ENCODE results near the gene GPC5.

The GPC5 gene

GRCh38 chr13:92126399-92126798, 728.0 kb downstream of the GPC5 start:
- Histone ChIP-seq H3K27me3 (ENCODE audit: control insufficient read depth in 2 of 2, insufficient read depth in 2 of 2, low read length in 2 of 2) (no peaks in the 10 kb centered on the region), H3K4me3 (ENCODE audit: low read length in 2 of 2) (no peak overlapping the region), H3K9ac (ENCODE audit: low read depth in 1 of 2, low read length in 2 of 2) (no peak overlapping the region), H3K4me1 (ENCODE audit: control insufficient read depth in 2 of 2, insufficient read depth in 2 of 2, low read length in 2 of 2) (no peaks in the 10 kb centered on the region), H3K9me3 (ENCODE audit: control insufficient read depth in 2 of 2, low read length in 2 of 2) (no peaks in the 10 kb centered on the region), H3K27ac (ENCODE audit: low read depth in 2 of 2, low read length in 2 of 2) (no peak overlapping the region), H3K36me3 (ENCODE audit: control insufficient read depth in 2 of 2, insufficient read depth in 2 of 2, low read length in 2 of 2) (no peaks in the 10 kb centered on the region)

- Histone ChIP-seq H3K4me3 (ENCODE audit: low read length in 2 of 2) (no peak overlapping the region), H3K9ac (ENCODE audit: low read depth in 1 of 2, low read length in 2 of 2) (no peak overlapping the region), H3K27me3 (ENCODE audit: control insufficient read depth in 2 of 2, insufficient read depth in 2 of 2, low read length in 2 of 2) (no peaks in the 10 kb centered on the region), H3K27ac (ENCODE audit: low read depth in 2 of 2, low read length in 2 of 2) (no peak overlapping the region), H3K4me1 (ENCODE audit: control insufficient read depth in 2 of 2, insufficient read depth in 2 of 2, low read length in 2 of 2) (no peaks in the 10 kb centered on the region), H3K36me3 (ENCODE audit: control insufficient read depth in 2 of 2, insufficient read depth in 2 of 2, low read length in 2 of 2) (no peaks in the 10 kb centered on the region), H3K9me3 (ENCODE audit: control insufficient read depth in 2 of 2, low read length in 2 of 2) (no peaks in the 10 kb centered on the region)
Measured at GRCh38 chr13:92135509-92135908, 737.1 kb downstream of the GPC5 start.

- H3K27me3 ChIP-seq (ENCODE audit: control insufficient read depth in 2 of 2, insufficient read depth in 2 of 2, low read length in 2 of 2), result no peaks in the 10 kb centered on the region
- no peak overlapping the region for H3K27ac ChIP-seq (ENCODE audit: low read depth in 2 of 2, low read length in 2 of 2)
- H3K36me3 ChIP-seq (ENCODE audit: control insufficient read depth in 2 of 2, insufficient read depth in 2 of 2, low read length in 2 of 2), result no peaks in the 10 kb centered on the region
- no peak overlapping the region for H3K4me3 ChIP-seq (ENCODE audit: low read length in 2 of 2)
- no peaks in the 10 kb centered on the region for H3K9me3 ChIP-seq (ENCODE audit: control insufficient read depth in 2 of 2, low read length in 2 of 2)
- H3K9ac ChIP-seq (ENCODE audit: low read depth in 1 of 2, low read length in 2 of 2), result no peak overlapping the region
- H3K4me1 ChIP-seq (ENCODE audit: control insufficient read depth in 2 of 2, insufficient read depth in 2 of 2, low read length in 2 of 2), result no peaks in the 10 kb centered on the region
Measured at GRCh38 chr13:92136449-92137155, 738.2 kb downstream of the GPC5 start.

- Histone ChIP-seq H3K27me3 (ENCODE audit: control insufficient read depth in 2 of 2, insufficient read depth in 2 of 2, low read length in 2 of 2) (no peaks in the 10 kb centered on the region), H3K4me1 (ENCODE audit: control insufficient read depth in 2 of 2, insufficient read depth in 2 of 2, low read length in 2 of 2) (no peaks in the 10 kb centered on the region), H3K36me3 (ENCODE audit: control insufficient read depth in 2 of 2, insufficient read depth in 2 of 2, low read length in 2 of 2) (no peaks in the 10 kb centered on the region), H3K9me3 (ENCODE audit: control insufficient read depth in 2 of 2, low read length in 2 of 2) (no peaks in the 10 kb centered on the region), H3K9ac (ENCODE audit: low read depth in 1 of 2, low read length in 2 of 2) (no peak overlapping the region), H3K27ac (ENCODE audit: low read depth in 2 of 2, low read length in 2 of 2) (no peak overlapping the region), H3K4me3 (ENCODE audit: low read length in 2 of 2) (no peak overlapping the region)
Measured at GRCh38 chr13:92137520-92137919, 739.1 kb downstream of the GPC5 start.

GRCh38 chr13:92143766-92144165, 745.3 kb downstream of the GPC5 start:
- H3K4me3 ChIP-seq (ENCODE audit: low read length in 2 of 2), result no peak overlapping the region
- no peak overlapping the region for H3K27ac ChIP-seq (ENCODE audit: low read depth in 2 of 2, low read length in 2 of 2)
- H3K4me1 ChIP-seq (ENCODE audit: control insufficient read depth in 2 of 2, insufficient read depth in 2 of 2, low read length in 2 of 2), result no peaks in the 10 kb centered on the region
- H3K36me3 ChIP-seq (ENCODE audit: control insufficient read depth in 2 of 2, insufficient read depth in 2 of 2, low read length in 2 of 2), result no peaks in the 10 kb centered on the region
- H3K27me3 ChIP-seq (ENCODE audit: control insufficient read depth in 2 of 2, insufficient read depth in 2 of 2, low read length in 2 of 2), result no peaks in the 10 kb centered on the region
- H3K9ac ChIP-seq (ENCODE audit: low read depth in 1 of 2, low read length in 2 of 2), result no peak overlapping the region
- H3K9me3 ChIP-seq (ENCODE audit: control insufficient read depth in 2 of 2, low read length in 2 of 2), result no peaks in the 10 kb centered on the region

GRCh38 chr13:92150606-92151005, 752.2 kb downstream of the GPC5 start:
- H3K36me3 ChIP-seq (ENCODE audit: control insufficient read depth in 2 of 2, insufficient read depth in 2 of 2, low read length in 2 of 2), result no peaks in the 10 kb centered on the region
- H3K27ac ChIP-seq (ENCODE audit: low read depth in 2 of 2, low read length in 2 of 2), result no peak overlapping the region
- H3K4me1 ChIP-seq (ENCODE audit: control insufficient read depth in 2 of 2, insufficient read depth in 2 of 2, low read length in 2 of 2), result no peaks in the 10 kb centered on the region
- H3K9me3 ChIP-seq (ENCODE audit: control insufficient read depth in 2 of 2, low read length in 2 of 2), result no peaks in the 10 kb centered on the region
- H3K27me3 ChIP-seq (ENCODE audit: control insufficient read depth in 2 of 2, insufficient read depth in 2 of 2, low read length in 2 of 2), result no peaks in the 10 kb centered on the region
- H3K9ac ChIP-seq (ENCODE audit: low read depth in 1 of 2, low read length in 2 of 2), result no peak overlapping the region
- no peak overlapping the region for H3K4me3 ChIP-seq (ENCODE audit: low read length in 2 of 2)

- Histone ChIP-seq H3K9me3 (ENCODE audit: control insufficient read depth in 2 of 2, low read length in 2 of 2) (no peaks in the 10 kb centered on the region), H3K4me1 (ENCODE audit: control insufficient read depth in 2 of 2, insufficient read depth in 2 of 2, low read length in 2 of 2) (no peaks in the 10 kb centered on the region), H3K27me3 (ENCODE audit: control insufficient read depth in 2 of 2, insufficient read depth in 2 of 2, low read length in 2 of 2) (no peaks in the 10 kb centered on the region), H3K9ac (ENCODE audit: low read depth in 1 of 2, low read length in 2 of 2) (no peak overlapping the region), H3K36me3 (ENCODE audit: control insufficient read depth in 2 of 2, insufficient read depth in 2 of 2, low read length in 2 of 2) (no peaks in the 10 kb centered on the region), H3K4me3 (ENCODE audit: low read length in 2 of 2) (no peak overlapping the region), H3K27ac (ENCODE audit: low read depth in 2 of 2, low read length in 2 of 2) (no peak overlapping the region)
Measured at GRCh38 chr13:92158346-92158745, 759.9 kb downstream of the GPC5 start.

GRCh38 chr13:92164822-92165221, 766.4 kb downstream of the GPC5 start:
- H3K27ac ChIP-seq (ENCODE audit: low read depth in 2 of 2, low read length in 2 of 2), result no peak overlapping the region
- no peaks in the 10 kb centered on the region for H3K9me3 ChIP-seq (ENCODE audit: control insufficient read depth in 2 of 2, low read length in 2 of 2)
- no peaks in the 10 kb centered on the region for H3K27me3 ChIP-seq (ENCODE audit: control insufficient read depth in 2 of 2, insufficient read depth in 2 of 2, low read length in 2 of 2)

GRCh38 chr13:92172191-92172590, 773.8 kb downstream of the GPC5 start:
- Histone ChIP-seq H3K9me3 (ENCODE audit: control insufficient read depth in 2 of 2, low read length in 2 of 2) (no peaks in the 10 kb centered on the region), H3K27ac (ENCODE audit: low read depth in 2 of 2, low read length in 2 of 2) (no peak overlapping the region), H3K36me3 (ENCODE audit: control insufficient read depth in 2 of 2, insufficient read depth in 2 of 2, low read length in 2 of 2) (no peaks in the 10 kb centered on the region), H3K27me3 (ENCODE audit: control insufficient read depth in 2 of 2, insufficient read depth in 2 of 2, low read length in 2 of 2) (peaks cover 0 to 2% of the 10 kb centered on the region in 2 donors), H3K4me3 (ENCODE audit: low read length in 2 of 2) (no peak overlapping the region), H3K9ac (ENCODE audit: low read depth in 1 of 2, low read length in 2 of 2) (no peak overlapping the region), H3K4me1 (ENCODE audit: control insufficient read depth in 2 of 2, insufficient read depth in 2 of 2, low read length in 2 of 2) (no peaks in the 10 kb centered on the region)

More at GRCh38 chr13:92164822-92165221, 766.4 kb downstream of the GPC5 start:
- Histone ChIP-seq H3K9ac (ENCODE audit: low read depth in 1 of 2, low read length in 2 of 2) (no peak overlapping the region), H3K36me3 (ENCODE audit: control insufficient read depth in 2 of 2, insufficient read depth in 2 of 2, low read length in 2 of 2) (no peaks in the 10 kb centered on the region), H3K4me1 (ENCODE audit: control insufficient read depth in 2 of 2, insufficient read depth in 2 of 2, low read length in 2 of 2) (no peaks in the 10 kb centered on the region), H3K4me3 (ENCODE audit: low read length in 2 of 2) (no peak overlapping the region)

- H3K36me3 ChIP-seq (ENCODE audit: control insufficient read depth in 2 of 2, insufficient read depth in 2 of 2, low read length in 2 of 2), result no peaks in the 10 kb centered on the region
- H3K27ac ChIP-seq (ENCODE audit: low read depth in 2 of 2, low read length in 2 of 2), result no peak overlapping the region
- no peak overlapping the region for H3K9ac ChIP-seq (ENCODE audit: low read depth in 1 of 2, low read length in 2 of 2)
- H3K4me3 ChIP-seq (ENCODE audit: low read length in 2 of 2), result no peak overlapping the region
- H3K27me3 ChIP-seq (ENCODE audit: control insufficient read depth in 2 of 2, insufficient read depth in 2 of 2, low read length in 2 of 2), result peaks cover 0 to 2% of the 10 kb centered on the region in 2 donors
- no peaks in the 10 kb centered on the region for H3K9me3 ChIP-seq (ENCODE audit: control insufficient read depth in 2 of 2, low read length in 2 of 2)
- H3K4me1 ChIP-seq (ENCODE audit: control insufficient read depth in 2 of 2, insufficient read depth in 2 of 2, low read length in 2 of 2), result no peaks in the 10 kb centered on the region
Measured at GRCh38 chr13:92173254-92173653, 774.8 kb downstream of the GPC5 start.
